ENCODE data around the gene LGMN. TPM values are rescaled to one million over a fixed set of nuclear protein-coding genes. Genes with fewer than 3 reads are reported as not detected.
A peak's percentile ranks its signal among the peaks of the same experiment; 100 is the strongest.
"Not testable (repeated sequence)": the region's sequence is repeated elsewhere in the genome, so short reads cannot be mapped to it uniquely, and the experiment has no call there.

LGMN gene
- total RNA-seq, 1 experiment from 2014 or later: 37.2 TPM

DNA sequence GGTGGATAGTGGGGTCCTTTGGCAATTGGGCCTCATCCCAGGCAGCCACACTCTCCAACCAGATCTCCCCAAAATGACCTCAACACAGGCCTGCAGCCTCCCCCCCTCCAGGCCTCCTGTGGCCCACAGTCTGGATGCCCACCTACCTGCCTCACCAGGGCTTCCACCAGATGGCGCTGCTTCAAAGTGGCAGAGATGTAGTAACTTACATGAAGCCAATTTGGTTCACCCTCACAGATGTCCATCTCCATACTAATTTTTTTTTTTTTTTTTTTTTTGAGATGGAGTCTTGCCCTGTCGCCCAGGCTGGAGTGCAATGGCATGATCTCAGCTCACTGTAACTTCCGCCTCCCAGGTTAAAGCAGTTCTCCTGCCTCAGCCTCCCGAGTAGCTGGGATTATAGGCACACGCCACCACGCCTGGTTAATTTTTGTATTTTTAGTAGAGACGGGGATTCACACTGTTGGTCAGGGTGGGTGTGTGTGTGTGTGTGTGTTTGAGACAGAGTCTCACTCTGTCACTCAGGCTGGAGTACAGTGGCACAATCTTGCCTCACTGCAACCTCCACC lies 33.6 kb downstream of the LGMN start:
- BruUV-seq (replicated peaks); H3K4me1 ChIP-seq (ENCODE audit: control insufficient read depth, insufficient read depth, low read length); POLR2A ChIA-PET; H3K27me3 ChIP-seq (ENCODE audit: control insufficient read depth, insufficient read depth, low read length); H3K9me3 ChIP-seq (ENCODE audit: control insufficient read depth, insufficient read depth, low read depth, low read length); H3K36me3 ChIP-seq (ENCODE audit: control insufficient read depth, insufficient read depth, low read length); H3K4me3 ChIP-seq (ENCODE audit: low read depth in 2 of 2, low read length in 2 of 2); in situ Hi-C loops (cut with HindIII; ENCODE audit: low pct_unique_long_range_greater_than_20kb, low sequenced_read_pairs); H3K27ac ChIP-seq (ENCODE audit: low read length): not testable (repeated sequence)
- DNase-seq (ENCODE audit: low read depth, low spot score): peak; percentile 39
- TF ChIP-seq CTCF (IDR thresholded peaks at IDR 0.05): peak; percentile 81
- intact Hi-C loops (cut with micrococcal nuclease; ENCODE audit: unreplicated experiment): loop anchor here (2.0 kb wide), 1 partner anchor 68 kb away; no protein-coding TSS in a partner anchor
- CTCF ChIA-PET: interaction anchor here (0.6 to 1.2 kb wide), 4 partner anchors 11 to 69 kb away, joined by 3 to 16 read pairs (median 6); no protein-coding TSS in a partner anchor
- ATAC-seq: peak; percentile 95

- no peak overlapping the region for H3K4me3 ChIP-seq (ENCODE audit: low read depth in 2 of 2, low read length in 2 of 2)
- no TSS peak for BruUV-seq (replicated peaks)
- no peaks in the 10 kb centered on the region for H3K36me3 ChIP-seq (ENCODE audit: control insufficient read depth, insufficient read depth, low read length)
- no peak for TF ChIP-seq POLR2AphosphoS5 (IDR thresholded peaks at IDR 0.05; ENCODE audit: low read depth, low read length)
- no peak for TF ChIP-seq SIN3A (IDR thresholded peaks at IDR 0.05; ENCODE audit: borderline replicate concordance, insufficient read depth, low read depth, low read length)
- H3K9me3 ChIP-seq (ENCODE audit: control insufficient read depth, insufficient read depth, low read depth, low read length): no peaks in the 10 kb centered on the region
- H3K27me3 ChIP-seq (ENCODE audit: control insufficient read depth, insufficient read depth, low read length): no peaks in the 10 kb centered on the region
- ATAC-seq: no peak
- H3K4me1 ChIP-seq (ENCODE audit: control insufficient read depth, insufficient read depth, low read length): no peaks in the 10 kb centered on the region
- in situ Hi-C loops (cut with HindIII; ENCODE audit: low pct_unique_long_range_greater_than_20kb, low sequenced_read_pairs): no loop called here
- intact Hi-C loops (cut with micrococcal nuclease; ENCODE audit: unreplicated experiment): no loop called here
- no peak for DNase-seq (ENCODE audit: low read depth, low spot score)
- no peak overlapping the region for H3K27ac ChIP-seq (ENCODE audit: low read length)
- ChIA-PET POLR2A (no interaction called here), CTCF (interaction anchor here (1.4 kb wide), 1 partner anchor 68 kb away, joined by 3 read pairs; no protein-coding TSS in a partner anchor)
Measured at GRCh38 chr14:92712654-92713051, 35.8 kb downstream of the LGMN start.

GRCh38 chr14:92711976-92712653 lies 36.3 kb downstream of the LGMN start:
- ChIA-PET CTCF (interaction anchor here (1.4 kb wide), 1 partner anchor 68 kb away, joined by 3 read pairs; no protein-coding TSS in a partner anchor), POLR2A (no interaction called here)
- Histone ChIP-seq H3K4me1 (ENCODE audit: control insufficient read depth, insufficient read depth, low read length) (no peaks in the 10 kb centered on the region), H3K27ac (ENCODE audit: low read length) (no peak overlapping the region), H3K4me3 (ENCODE audit: low read depth in 2 of 2, low read length in 2 of 2) (no peak overlapping the region), H3K27me3 (ENCODE audit: control insufficient read depth, insufficient read depth, low read length) (no peaks in the 10 kb centered on the region), H3K9me3 (ENCODE audit: control insufficient read depth, insufficient read depth, low read depth, low read length) (no peaks in the 10 kb centered on the region), H3K36me3 (ENCODE audit: control insufficient read depth, insufficient read depth, low read length) (no peaks in the 10 kb centered on the region)
- DNase-seq (ENCODE audit: low read depth, low spot score): no peak
- no TSS peak for BruUV-seq (replicated peaks)
- ATAC-seq: no peak
- in situ Hi-C loops (cut with HindIII; ENCODE audit: low pct_unique_long_range_greater_than_20kb, low sequenced_read_pairs) (no loop called here), intact Hi-C loops (cut with micrococcal nuclease; ENCODE audit: unreplicated experiment) (no loop called here)
- TF ChIP-seq CTCF (IDR thresholded peaks at IDR 0.05): no peak
- no peak for TF ChIP-seq POLR2AphosphoS5 (IDR thresholded peaks at IDR 0.05; ENCODE audit: low read depth, low read length)
- TF ChIP-seq REST (IDR thresholded peaks at IDR 0.05; ENCODE audit: insufficient read depth in 1 of 2, low read depth in 2 of 2, low read length in 1 of 2): no peak
- no peak for TF ChIP-seq SIN3A (IDR thresholded peaks at IDR 0.05; ENCODE audit: borderline replicate concordance, insufficient read depth, low read depth, low read length)
- no peak for TF ChIP-seq TCF7L2 (IDR thresholded peaks at IDR 0.05; ENCODE audit: low read depth, low read length)

Data from Panc1 (cell line).